ENCODE data around the gene AS3MT. TPM values are rescaled to one million over a fixed set of nuclear protein-coding genes. Genes with fewer than 3 reads are reported as not detected.

Gene AS3MT
- total and polyA plus RNA-seq, 2 experiments from 2014 or later: 0.49 to 2.3 TPM

DNA sequence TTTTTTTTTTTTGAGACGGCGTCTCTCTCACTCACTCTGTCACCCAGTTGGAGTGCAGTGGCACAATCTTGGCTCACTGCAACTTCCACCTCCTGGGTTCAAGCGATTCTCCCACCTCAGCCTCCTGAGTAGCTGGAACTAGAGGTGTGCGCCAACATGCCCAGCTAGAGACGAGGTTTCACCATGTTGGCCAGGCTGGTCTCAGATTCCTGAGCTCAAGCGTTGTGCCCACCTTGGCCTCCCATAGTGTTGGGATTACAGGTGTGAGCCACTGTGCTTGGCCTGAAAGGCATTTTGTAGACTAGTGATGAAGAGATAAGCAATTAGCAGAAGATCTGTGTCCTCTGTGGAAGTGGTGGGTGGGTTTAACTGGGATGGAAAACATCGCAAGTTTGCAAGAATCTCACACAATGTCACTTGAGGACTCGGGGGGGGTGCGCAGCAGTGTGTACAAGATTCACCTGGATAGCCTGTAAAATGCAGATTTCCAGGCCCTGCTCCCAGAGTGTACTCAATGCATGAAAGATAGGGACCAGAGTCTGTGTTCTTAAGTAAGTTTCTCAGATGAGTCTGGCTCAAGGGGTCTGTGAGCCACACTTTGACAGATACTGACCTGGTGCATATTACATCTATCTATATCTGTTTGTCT is 43.0 kb upstream of the AS3MT start:
- Histone ChIP-seq H3K4me2 (ENCODE audit: unreplicated experiment) (no peak overlapping the region), H3K9ac (no peak overlapping the region), H3K27ac (no peak overlapping the region), H2AFZ (no peak overlapping the region), H3K9me3 (ENCODE audit: low read depth) (no peaks in the 10 kb centered on the region), H3K9me2 (ENCODE audit: insufficient read depth) (no peaks in the 10 kb centered on the region), H3K4me1 (ENCODE audit: insufficient read depth) (no peaks in the 10 kb centered on the region), H3K79me2 (ENCODE audit: insufficient read depth) (no peaks in the 10 kb centered on the region), H3K4me3 (no peak overlapping the region), H3F3A (ENCODE audit: insufficient read depth) (no peaks in the 10 kb centered on the region), H4K20me1 (ENCODE audit: insufficient read depth) (no peaks in the 10 kb centered on the region), H3K36me3 (ENCODE audit: low read depth) (no peaks in the 10 kb centered on the region), H3K27me3 (replicated peaks; ENCODE audit: insufficient read depth) (no peaks in the 10 kb centered on the region)
- TF ChIP-seq EZH2 (IDR thresholded peaks at IDR 0.05; ENCODE audit: insufficient read depth, poor library complexity, severe bottlenecking) (no peak), EZH2phosphoT487 (IDR thresholded peaks at IDR 0.05; ENCODE audit: insufficient read depth, low read depth) (no peak)
- DNase-seq: no peak
- 76 to 81% methylated on average over 7 to 9 of the region's 9 CpGs for WGBS, 2 experiments (ENCODE audit: low coverage in 1 of 2, low lambda C conversion rate in 2 of 2, missing lambda C conversion rate in 2 of 2)
- in situ Hi-C loops (cut with MboI): no loop called here

DNA sequence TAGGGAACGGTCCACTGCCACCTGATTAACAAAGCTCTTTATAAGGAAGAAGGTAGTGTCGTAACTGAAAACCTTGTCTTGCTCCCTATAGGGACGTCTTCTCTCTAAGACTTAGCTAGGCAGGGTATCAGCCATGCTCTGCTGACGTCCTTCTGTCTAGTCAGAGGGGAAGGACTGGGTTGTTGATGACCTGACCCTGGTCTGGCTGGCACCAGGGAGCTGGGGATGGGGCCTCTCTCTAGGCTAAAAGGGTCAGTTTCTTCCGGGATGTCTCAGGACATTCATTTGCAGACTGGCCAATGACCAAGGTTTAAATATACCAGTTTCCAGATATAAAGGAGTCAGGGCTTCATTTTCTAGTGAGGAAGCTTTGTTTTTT is 41.7 kb upstream of the AS3MT start:
- 80 to 84% methylated on average over 5 of the region's 5 CpGs for WGBS, 2 experiments (ENCODE audit: low coverage in 1 of 2, low lambda C conversion rate in 2 of 2, missing lambda C conversion rate in 2 of 2)
- Histone ChIP-seq H3K27ac (no peak overlapping the region), H3K4me1 (ENCODE audit: insufficient read depth) (no peaks in the 10 kb centered on the region), H3K9ac (no peak overlapping the region), H4K20me1 (ENCODE audit: insufficient read depth) (no peaks in the 10 kb centered on the region), H3K36me3 (ENCODE audit: low read depth) (no peaks in the 10 kb centered on the region), H3K9me3 (ENCODE audit: low read depth) (no peaks in the 10 kb centered on the region), H3K79me2 (ENCODE audit: insufficient read depth) (no peaks in the 10 kb centered on the region), H3K27me3 (replicated peaks; ENCODE audit: insufficient read depth) (no peaks in the 10 kb centered on the region), H3F3A (ENCODE audit: insufficient read depth) (no peaks in the 10 kb centered on the region), H3K4me2 (ENCODE audit: unreplicated experiment) (no peak overlapping the region), H3K4me3 (no peak overlapping the region), H2AFZ (no peak overlapping the region), H3K9me2 (ENCODE audit: insufficient read depth) (no peaks in the 10 kb centered on the region)
- no peak for DNase-seq
- in situ Hi-C loops (cut with MboI): no loop called here
- TF ChIP-seq EZH2 (IDR thresholded peaks at IDR 0.05; ENCODE audit: insufficient read depth, poor library complexity, severe bottlenecking) (no peak), EZH2phosphoT487 (IDR thresholded peaks at IDR 0.05; ENCODE audit: insufficient read depth, low read depth) (no peak)

DNA sequence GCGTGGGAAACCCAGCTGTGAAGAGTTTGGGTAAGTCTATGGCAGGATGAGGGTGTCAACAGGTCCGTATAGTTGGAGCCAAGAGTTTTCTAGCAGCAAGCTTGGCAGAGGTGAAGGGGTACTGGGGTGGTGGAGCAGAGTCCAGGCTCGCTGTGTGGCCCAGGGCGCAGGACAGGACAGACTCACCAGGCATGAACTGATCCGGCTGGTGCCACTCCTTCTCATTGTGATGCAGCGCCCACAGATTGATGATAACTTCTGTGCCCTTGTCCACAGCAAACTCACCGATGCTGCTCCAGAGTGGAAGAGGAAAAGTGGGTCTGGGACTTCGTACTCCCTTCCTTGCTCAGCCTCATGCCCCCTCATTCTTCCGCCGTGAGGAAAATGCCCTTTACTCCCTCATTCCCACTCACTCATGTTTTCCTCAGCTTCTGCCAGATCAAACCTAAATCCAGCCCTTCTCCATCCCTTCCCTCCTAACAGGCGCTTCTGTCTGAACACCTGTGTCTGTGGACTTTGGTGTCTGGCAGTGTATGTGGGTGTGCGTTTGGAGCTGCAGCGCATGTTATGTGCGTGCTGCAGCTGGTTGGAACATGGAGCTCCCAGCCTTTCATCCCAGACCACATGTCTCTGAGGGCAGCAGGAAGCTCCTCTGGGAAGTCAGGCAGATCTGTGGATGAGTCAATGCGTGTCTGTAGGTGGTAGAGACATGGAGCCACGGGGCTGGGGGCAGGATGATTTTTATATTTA is 37.8 kb upstream of the AS3MT start:
- 48 to 56% methylated on average over 16 of the region's 16 CpGs for WGBS, 2 experiments (ENCODE audit: low coverage in 1 of 2, low lambda C conversion rate in 2 of 2, missing lambda C conversion rate in 2 of 2)
- Histone ChIP-seq H3K9me3 (ENCODE audit: low read depth) (no peaks in the 10 kb centered on the region), H3K9ac (no peak overlapping the region), H3K9me2 (ENCODE audit: insufficient read depth) (no peaks in the 10 kb centered on the region), H4K20me1 (ENCODE audit: insufficient read depth) (no peaks in the 10 kb centered on the region), H3K4me2 (ENCODE audit: unreplicated experiment) (no peak overlapping the region), H3F3A (ENCODE audit: insufficient read depth) (no peaks in the 10 kb centered on the region), H3K27me3 (replicated peaks; ENCODE audit: insufficient read depth) (no peaks in the 10 kb centered on the region), H3K79me2 (ENCODE audit: insufficient read depth) (no peaks in the 10 kb centered on the region), H3K27ac (no peak overlapping the region), H3K4me1 (ENCODE audit: insufficient read depth) (no peaks in the 10 kb centered on the region), H3K36me3 (ENCODE audit: low read depth) (no peaks in the 10 kb centered on the region), H2AFZ (no peak overlapping the region), H3K4me3 (no peak overlapping the region)
- in situ Hi-C loops (cut with MboI): loop anchor here (5.0 kb wide), 2 partner anchors 71 to 104 kb away; no protein-coding TSS in a partner anchor
- DNase-seq: peak; percentile 67
- TF ChIP-seq EZH2phosphoT487 (IDR thresholded peaks at IDR 0.05; ENCODE audit: insufficient read depth, low read depth) (no peak), EZH2 (IDR thresholded peaks at IDR 0.05; ENCODE audit: insufficient read depth, poor library complexity, severe bottlenecking) (no peak)

- Histone ChIP-seq H3K9ac (no peak overlapping the region), H3K4me1 (ENCODE audit: insufficient read depth) (no peaks in the 10 kb centered on the region), H4K20me1 (ENCODE audit: insufficient read depth) (no peaks in the 10 kb centered on the region), H2AFZ (no peak overlapping the region), H3K9me3 (ENCODE audit: low read depth) (no peaks in the 10 kb centered on the region), H3K4me2 (ENCODE audit: unreplicated experiment) (no peak overlapping the region), H3K9me2 (ENCODE audit: insufficient read depth) (no peaks in the 10 kb centered on the region), H3K79me2 (ENCODE audit: insufficient read depth) (no peaks in the 10 kb centered on the region), H3F3A (ENCODE audit: insufficient read depth) (no peaks in the 10 kb centered on the region), H3K27ac (no peak overlapping the region), H3K36me3 (ENCODE audit: low read depth) (no peaks in the 10 kb centered on the region), H3K4me3 (no peak overlapping the region), H3K27me3 (replicated peaks; ENCODE audit: insufficient read depth) (no peaks in the 10 kb centered on the region; the same call in 1 of the 2 replicates)
- in situ Hi-C loops (cut with MboI): loop anchor here (5.0 kb wide), 2 partner anchors 70 to 105 kb away; no protein-coding TSS in a partner anchor
- no peak for TF ChIP-seq EZH2 (IDR thresholded peaks at IDR 0.05; ENCODE audit: insufficient read depth, poor library complexity, severe bottlenecking)
- no peak for TF ChIP-seq EZH2phosphoT487 (IDR thresholded peaks at IDR 0.05; ENCODE audit: insufficient read depth, low read depth)
- DNase-seq: no peak
- WGBS, 2 experiments (ENCODE audit: low coverage in 1 of 2, low lambda C conversion rate in 2 of 2, missing lambda C conversion rate in 2 of 2): 86 to 92% methylated on average over 14 of the region's 14 CpGs
Measured at GRCh38 chr10:102832248-102832647, 37.0 kb upstream of the AS3MT start.
